HCT116 (cell line): ENCODE results near the gene TEPSIN.

ENCODE experiments used
- CEBPB ChIP-seq: IDR thresholded peaks from 2 replicates; pipeline ENCODE4 v1.6.1; 2012; ENCODE audit warnings: low read depth
- EZH2 ChIP-seq: fragments of 200-600 bp; sonication (generic); IDR thresholded peaks from 2 replicates; pipeline ENCODE4 v1.6.1; 2017; ENCODE audit warnings: antibody characterized with exemption, mixed run types
- EZH2phosphoT487 ChIP-seq: fragments of 200-600 bp; IDR thresholded peaks from 2 replicates; pipeline ENCODE4 v1.6.1; 2018; ENCODE audit warnings: antibody characterized with exemption, borderline replicate concordance
- JUND ChIP-seq: IDR thresholded peaks from 2 replicates; pipeline ENCODE4 v1.6.1; 2012
- POLR2A ChIP-seq: IDR thresholded peaks from 2 replicates; pipeline ENCODE4 v1.7.0; 2011; ENCODE audit warnings: borderline replicate concordance; ENCODE audit not compliant: insufficient read depth, insufficient read length; ENCODE audit errors: extremely low read depth
- SP1 ChIP-seq: IDR thresholded peaks from 2 replicates; pipeline ENCODE4 v1.6.1; 2012; ENCODE audit warnings: low read depth
- TCF7L2 ChIP-seq: IDR thresholded peaks from 2 replicates; pipeline ENCODE4 v1.7.0; 2011; ENCODE audit warnings: borderline replicate concordance, inconsistent platforms; ENCODE audit not compliant: insufficient read depth, insufficient read length; ENCODE audit errors: extremely low read depth
- ZFX ChIP-seq: fragments of 450-650 bp; IDR thresholded peaks from 2 replicates; pipeline ENCODE4 v1.6.1; 2017
- ZNF274 ChIP-seq: fragments of 200-500 bp; sonication (Bioruptor generic); IDR thresholded peaks from 2 replicates; pipeline ENCODE4 v1.6.1; 2014; ENCODE audit warnings: mild to moderate bottlenecking, low read depth, low read length, inconsistent platforms
- TF ChIP-seq, protein P1 (sequence below), 3 experiments: fragments of 200-600 bp in 1 of 3; sonication (generic) in 1 of 3; IDR thresholded peaks in 2 of 3; conservative IDR thresholded peaks in 1 of 3; 2 replicates each; pipeline ENCODE4 v1.5.1; 2012 to 2017; ENCODE audit warnings: low read depth in 2 of 3, low read length in 2 of 3, antibody characterized with exemption in 1 of 3, borderline replicate concordance in 1 of 3, control low read depth in 1 of 3, mild to moderate bottlenecking in 1 of 3, mixed read lengths in 1 of 3, mixed run types in 1 of 3, moderate library complexity in 1 of 3; ENCODE audit not compliant: insufficient read depth in 1 of 3
- TF ChIP-seq, protein P2 (sequence below): IDR thresholded peaks from 2 replicates; pipeline ENCODE4 v1.6.1; 2012

DNA sequence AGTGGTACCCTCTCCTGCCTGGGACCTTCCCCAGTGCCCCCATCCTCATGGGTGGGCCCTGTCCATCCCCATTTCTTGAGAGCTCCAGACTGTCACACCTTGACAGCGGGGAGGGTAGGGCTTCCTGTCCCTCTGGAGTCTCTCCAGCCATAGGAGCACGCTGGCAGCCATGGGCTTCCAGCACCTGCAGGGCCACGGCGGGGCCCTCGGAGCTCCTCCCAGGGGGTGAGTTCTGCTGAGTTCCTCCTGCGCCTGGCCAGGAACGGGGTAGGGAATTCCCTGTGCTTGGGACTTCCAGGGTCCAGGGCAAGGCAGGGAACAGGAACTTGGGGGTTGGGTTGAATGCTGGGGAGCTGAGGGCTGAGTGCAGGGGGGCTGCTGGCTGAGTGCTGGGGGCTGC, 49.8 kb downstream of the TEPSIN start:
- TF ChIP-seq, protein P1, sequence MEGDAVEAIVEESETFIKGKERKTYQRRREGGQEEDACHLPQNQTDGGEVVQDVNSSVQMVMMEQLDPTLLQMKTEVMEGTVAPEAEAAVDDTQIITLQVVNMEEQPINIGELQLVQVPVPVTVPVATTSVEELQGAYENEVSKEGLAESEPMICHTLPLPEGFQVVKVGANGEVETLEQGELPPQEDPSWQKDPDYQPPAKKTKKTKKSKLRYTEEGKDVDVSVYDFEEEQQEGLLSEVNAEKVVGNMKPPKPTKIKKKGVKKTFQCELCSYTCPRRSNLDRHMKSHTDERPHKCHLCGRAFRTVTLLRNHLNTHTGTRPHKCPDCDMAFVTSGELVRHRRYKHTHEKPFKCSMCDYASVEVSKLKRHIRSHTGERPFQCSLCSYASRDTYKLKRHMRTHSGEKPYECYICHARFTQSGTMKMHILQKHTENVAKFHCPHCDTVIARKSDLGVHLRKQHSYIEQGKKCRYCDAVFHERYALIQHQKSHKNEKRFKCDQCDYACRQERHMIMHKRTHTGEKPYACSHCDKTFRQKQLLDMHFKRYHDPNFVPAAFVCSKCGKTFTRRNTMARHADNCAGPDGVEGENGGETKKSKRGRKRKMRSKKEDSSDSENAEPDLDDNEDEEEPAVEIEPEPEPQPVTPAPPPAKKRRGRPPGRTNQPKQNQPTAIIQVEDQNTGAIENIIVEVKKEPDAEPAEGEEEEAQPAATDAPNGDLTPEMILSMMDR (IDR thresholded peaks at IDR 0.05 in 2 of 3, conservative IDR thresholded peaks at IDR 0.05 in 1 of 3; ENCODE audit: borderline replicate concordance in 1 of 3, insufficient read depth in 1 of 3, low read depth in 2 of 3, low read length in 2 of 3), result no peak
- no peak for TF ChIP-seq TCF7L2
- no peak for TF ChIP-seq EZH2
- TF ChIP-seq POLR2A, result no peak
- no peak for TF ChIP-seq EZH2phosphoT487
- TF ChIP-seq, protein P2, sequence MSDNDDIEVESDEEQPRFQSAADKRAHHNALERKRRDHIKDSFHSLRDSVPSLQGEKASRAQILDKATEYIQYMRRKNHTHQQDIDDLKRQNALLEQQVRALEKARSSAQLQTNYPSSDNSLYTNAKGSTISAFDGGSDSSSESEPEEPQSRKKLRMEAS, result no peak
- no peak for TF ChIP-seq CEBPB
- TF ChIP-seq JUND, result no peak
- TF ChIP-seq ZFX, result no peak
- no peak for TF ChIP-seq SP1
- no peak for TF ChIP-seq ZNF274
